Pancreas (tissue), 10 donors: ENCODE results near the gene TTF2. TPM values are rescaled to one million over a fixed set of nuclear protein-coding genes. Genes with fewer than 3 reads are reported as not detected.

ENCODE experiments used
- ATAC-seq, 4 donors: fragments of 200-7000 bp; cut with Tn5 transposase; one replicate each; pipeline versions ENCODE4 v1.8.0 to v1.9.1; 2020; ENCODE audit warnings: mild to moderate bottlenecking in 4 of 4, moderate library complexity in 4 of 4
- DNase-seq, 6 donors: peaks; one replicate each; pipeline ENCODE4 v3.0.0-alpha.2; 2020
- FAIRE-seq: peaks from 2 replicates; lab custom pipeline; 2012; peaks lifted over from hg19 to GRCh38; lab: Jason Lieb, UNC
- H3K27ac ChIP-seq, 4 donors: fragments of 200-600 bp; sonication (generic); 1 replicate in 3 of 4; 2 replicates in 1 of 4; pipeline versions ENCODE4 v1.5.0 to v1.8.0; 2020
- H3K27me3 ChIP-seq, 4 donors: fragments of 200-600 bp; one replicate each; pipeline ENCODE4 v1.8.0; 2021
- H3K36me3 ChIP-seq, 3 donors: fragments of 200-600 bp; sonication (generic) in 1 of 3; one replicate each; pipeline versions ENCODE4 v1.5.0 to v1.8.0; 2020 to 2021
- H3K4me1 ChIP-seq, 3 donors: fragments of 200-600 bp; one replicate each; pipeline ENCODE4 v1.8.0; 2021
- H3K4me3 ChIP-seq, 4 donors: fragments of 200-600 bp; sonication (generic) in 2 of 4; one replicate each; pipeline versions ENCODE4 v1.5.0 to v1.8.0; 2020 to 2021
- H3K9me3 ChIP-seq, 4 donors: fragments of 200-600 bp; one replicate each; pipeline ENCODE4 v1.8.0; 2021
- WGBS, 2 donors: extraction: QIAGEN DNeasy Blood & Tissue Kit; methylation state at CpG; one replicate each; pipeline ENCODE4 v1.1.7; 2013; 5-methylcytosine and 5-hydroxymethylcytosine counted together
- intact Hi-C, 3 donors: fragments of 100-400 bp; cut with DNase I; formaldehyde crosslinking; loops; one replicate each; pipeline versions ENCODE4 v1.11.1 to v1.14.2; 2022
- polyA plus RNA-seq, 2 donors: library from polyadenylated mRNA; stranded (reverse); fragments of 200-250 nt; gene quantifications; one replicate each; pipeline ENCODE4 v1.2.3, GENCODE V29; 2013
- total RNA-seq, 6 donors: library from RNA; stranded (reverse); fragmentation: NEBNext Ultra II Directional in 4 of 6; extraction: Animal tissue kit (Norgen Biotek cat#: 25700) in 4 of 6; gene quantifications; one replicate each; pipeline versions ENCODE4 v1.2.1 to v1.2.4, GENCODE V29; 2021 to 2023
- TF ChIP-seq, protein P1 (sequence below), 4 donors: fragments of 200-600 bp; sonication (generic) in 3 of 4; IDR thresholded peaks; one replicate each; pipeline versions ENCODE4 v1.5.0 to v1.8.0; 2021; ENCODE audit warnings: antibody characterized with exemption in 4 of 4
- donor health status: healthy with polysubstance abuse.
- donor health status: DM: no; HTN: no; CAD: no; lungs with moderate emphysema.
- donor health status: DM: no; HTN: no; CAD: no.
- donor health status: control.
- donor health status: control.
- donor health status: Bipolar disorder and iron deficiency.
- donor health status: DM: yes; HTN: yes; CAD: no.
- donor health status: DM: no; HTN: no; CAD: no.
- donor health status: DM: no; HTN: no; CAD: no.
- donor health status: DM: yes; HTN: yes; CAD: no.

TTF2 gene
- total and polyA plus RNA-seq, 8 donors, result 2.0 to 16.5 (median 5.0) TPM

- Histone ChIP-seq H3K4me1 (peaks cover 0 to 11% (median 4%) of the 10 kb centered on the region in 3 donors), H3K27me3 (no peaks in the 10 kb centered on the region), H3K27ac (no peak overlapping the region), H3K9me3 (no peaks in the 10 kb centered on the region), H3K36me3 (no peaks in the 10 kb centered on the region), H3K4me3 (no peak overlapping the region)
- FAIRE-seq, result no peak
- no peak for DNase-seq
- TF ChIP-seq, protein P1, sequence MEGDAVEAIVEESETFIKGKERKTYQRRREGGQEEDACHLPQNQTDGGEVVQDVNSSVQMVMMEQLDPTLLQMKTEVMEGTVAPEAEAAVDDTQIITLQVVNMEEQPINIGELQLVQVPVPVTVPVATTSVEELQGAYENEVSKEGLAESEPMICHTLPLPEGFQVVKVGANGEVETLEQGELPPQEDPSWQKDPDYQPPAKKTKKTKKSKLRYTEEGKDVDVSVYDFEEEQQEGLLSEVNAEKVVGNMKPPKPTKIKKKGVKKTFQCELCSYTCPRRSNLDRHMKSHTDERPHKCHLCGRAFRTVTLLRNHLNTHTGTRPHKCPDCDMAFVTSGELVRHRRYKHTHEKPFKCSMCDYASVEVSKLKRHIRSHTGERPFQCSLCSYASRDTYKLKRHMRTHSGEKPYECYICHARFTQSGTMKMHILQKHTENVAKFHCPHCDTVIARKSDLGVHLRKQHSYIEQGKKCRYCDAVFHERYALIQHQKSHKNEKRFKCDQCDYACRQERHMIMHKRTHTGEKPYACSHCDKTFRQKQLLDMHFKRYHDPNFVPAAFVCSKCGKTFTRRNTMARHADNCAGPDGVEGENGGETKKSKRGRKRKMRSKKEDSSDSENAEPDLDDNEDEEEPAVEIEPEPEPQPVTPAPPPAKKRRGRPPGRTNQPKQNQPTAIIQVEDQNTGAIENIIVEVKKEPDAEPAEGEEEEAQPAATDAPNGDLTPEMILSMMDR (IDR thresholded peaks at IDR 0.05), result no peak
- intact Hi-C loops, result loop anchor here in 2 of 3 donors (10.0 kb wide), 2 partner anchors 53 to 63 kb away; partner anchors contain the start of gene TTF2 (in 1 of the 2)
- peak in 1 of 4 donors; percentile 28 for ATAC-seq
Observed at GRCh38 chr1:117127795-117128194, 67.7 kb downstream of the TTF2 start.

DNA sequence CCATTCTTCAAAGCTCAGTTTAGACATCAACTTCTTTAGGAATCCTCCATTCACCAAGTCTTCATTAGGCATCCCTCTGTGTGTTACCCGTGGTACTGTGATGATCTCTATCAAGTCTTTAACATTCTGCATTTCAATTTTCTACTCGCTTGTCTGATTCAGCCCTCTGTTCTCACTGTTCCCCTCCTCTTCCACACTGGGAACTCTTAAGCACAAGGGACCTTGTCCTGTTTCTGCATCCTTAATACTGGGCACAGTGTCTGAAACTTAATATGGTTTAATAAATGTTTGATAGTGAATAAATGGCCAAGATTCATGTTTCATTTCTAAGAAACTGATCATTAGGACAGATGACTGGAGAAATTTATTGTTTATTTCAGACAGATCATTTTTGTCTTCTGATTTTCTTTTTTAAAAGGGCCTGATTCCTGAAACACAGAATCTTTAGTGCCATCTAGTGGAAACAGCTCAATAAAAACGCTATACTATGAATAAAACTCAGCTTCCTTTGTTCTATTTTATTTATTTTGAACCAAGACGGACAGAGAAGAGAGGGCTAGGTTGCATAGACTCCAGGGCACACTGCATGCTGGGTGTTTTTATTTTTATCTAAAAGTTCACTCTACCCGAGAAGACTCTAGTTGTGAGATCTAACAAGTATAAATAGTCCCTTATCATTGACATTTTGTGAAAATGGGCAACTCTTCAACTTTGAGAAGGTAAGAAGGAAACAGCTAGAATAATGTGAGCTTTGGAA lies 68.4 kb downstream of the TTF2 start:
- intact Hi-C loops, result loop anchor here in 2 of 3 donors (10.0 kb wide), 2 partner anchors 54 to 64 kb away; partner anchors contain the start of gene TTF2 (in 1 of the 2)
- Histone ChIP-seq H3K27ac (peak overlapping the region in 1 of 4 donors; percentile 34), H3K27me3 (no peaks in the 10 kb centered on the region), H3K4me1 (peaks cover 0 to 11% (median 4%) of the 10 kb centered on the region in 3 donors), H3K4me3 (no peak overlapping the region), H3K36me3 (no peaks in the 10 kb centered on the region), H3K9me3 (no peaks in the 10 kb centered on the region)
- ATAC-seq (peak; percentile 74 to 90 (median 87)), FAIRE-seq (peak; percentile 91), DNase-seq (no peak)
- TF ChIP-seq, protein P1 (IDR thresholded peaks at IDR 0.05), result peak in 3 of 4 donors; percentile 20 to 27 (median 25)
- WGBS, 2 donors, result 21% methylated on average over 5 of the region's 5 CpGs

DNA sequence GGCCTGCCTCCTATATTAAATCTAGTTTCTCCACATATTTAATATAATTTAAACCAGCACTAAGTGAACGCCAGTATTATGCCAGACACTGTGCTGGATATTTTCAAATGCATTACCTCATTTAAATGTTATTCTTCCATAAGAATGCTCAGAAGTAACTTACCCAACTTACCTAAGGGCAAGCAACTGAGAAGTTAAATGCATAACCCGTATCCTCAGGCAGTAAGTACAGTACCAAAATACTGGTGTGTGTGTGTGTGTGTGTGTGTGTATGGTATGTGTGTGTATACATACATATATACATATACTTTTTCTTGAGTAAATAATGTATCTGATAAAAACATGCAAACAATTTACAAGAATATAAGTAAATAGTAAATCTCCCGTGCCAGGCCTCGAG lies 70.4 kb downstream of the TTF2 start:
- peaks cover 0 to 11% (median 4%) of the 10 kb centered on the region in 3 donors for H3K4me1 ChIP-seq
- TF ChIP-seq, protein P1 (IDR thresholded peaks at IDR 0.05), result no peak
- ATAC-seq, result no peak
- H3K4me3 ChIP-seq, result no peak overlapping the region
- no peaks in the 10 kb centered on the region for H3K27me3 ChIP-seq
- intact Hi-C loops, result no loop called here
- no peaks in the 10 kb centered on the region for H3K36me3 ChIP-seq
- DNase-seq, result no peak
- no peak for FAIRE-seq
- H3K9me3 ChIP-seq, result no peaks in the 10 kb centered on the region
- no peak overlapping the region for H3K27ac ChIP-seq
- 78 to 86% methylated on average over 4 of the region's 4 CpGs for WGBS, 2 donors

DNA sequence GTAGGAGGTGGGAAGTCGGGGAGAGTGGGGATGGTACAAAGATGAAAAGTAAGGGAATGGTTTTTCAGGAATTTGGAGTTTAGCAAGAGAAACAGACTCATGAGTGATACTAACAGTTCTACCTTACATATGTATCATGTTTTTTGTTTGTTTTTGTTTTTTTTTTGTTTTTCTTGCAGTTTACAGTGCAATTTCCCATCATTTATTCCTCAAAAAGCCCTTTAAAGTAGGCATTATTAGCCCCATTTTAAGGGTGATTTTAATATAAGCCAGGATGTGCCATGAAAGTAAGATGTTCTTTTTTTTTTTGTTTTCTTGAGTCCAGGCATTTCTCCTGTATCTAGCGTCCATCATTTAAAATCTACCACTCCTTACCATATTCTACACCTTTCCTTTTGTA lies 75.2 kb downstream of the TTF2 start:
- DNase-seq (no peak), ATAC-seq (no peak), FAIRE-seq (no peak)
- TF ChIP-seq, protein P1 (IDR thresholded peaks at IDR 0.05), result no peak
- Histone ChIP-seq H3K27me3 (no peaks in the 10 kb centered on the region), H3K9me3 (no peaks in the 10 kb centered on the region), H3K36me3 (no peaks in the 10 kb centered on the region), H3K4me1 (no peaks in the 10 kb centered on the region), H3K4me3 (no peak overlapping the region), H3K27ac (no peak overlapping the region)
- intact Hi-C loops, result no loop called here
- 82 to 86% methylated on average over 2 of the region's 2 CpGs for WGBS, 2 donors

- Histone ChIP-seq H3K4me3 (no peak overlapping the region), H3K27me3 (no peaks in the 10 kb centered on the region), H3K4me1 (no peaks in the 10 kb centered on the region), H3K9me3 (no peaks in the 10 kb centered on the region), H3K36me3 (no peaks in the 10 kb centered on the region), H3K27ac (no peak overlapping the region)
- TF ChIP-seq, protein P1 (IDR thresholded peaks at IDR 0.05), result no peak
- FAIRE-seq, result no peak
- intact Hi-C loops, result no loop called here
- WGBS, 2 donors, result 43 to 71% methylated on average over 2 of the region's 2 CpGs
- no peak for DNase-seq
- no peak for ATAC-seq
Observed at GRCh38 chr1:117136749-117137148, 76.6 kb downstream of the TTF2 start.
